BE2C (cell line): ENCODE results near the gene CAMTA1.

Experiments
- DNase-seq: peaks from one replicate; pipeline ENCODE4 v3.0.0-alpha.2; 2020
- H3K27me3 ChIP-seq: fragments of 250-450 bp; sonication (Bioruptor Pico); 2 replicates; pipeline ENCODE4 v1.5.1; 2020; ENCODE audit warnings: mild to moderate bottlenecking
- H3K36me3 ChIP-seq: fragments of 250-450 bp; sonication (Bioruptor Pico); 2 replicates; pipeline ENCODE4 v1.5.1; 2020; ENCODE audit warnings: mild to moderate bottlenecking
- H3K4me1 ChIP-seq: fragments of 250-450 bp; sonication (Bioruptor Pico); 2 replicates; pipeline ENCODE4 v1.5.1; 2020
- H3K4me3 ChIP-seq: 2 replicates; pipeline ENCODE4 v1.5.1; 2011; ENCODE audit warnings: low read depth, low read length
- H3K9me3 ChIP-seq: fragments of 250-450 bp; sonication (Bioruptor Pico); 2 replicates; pipeline ENCODE4 v1.5.1; 2020
- CTCF ChIP-seq: IDR thresholded peaks from 2 replicates; pipeline ENCODE4 v1.5.1; 2012; ENCODE audit warnings: mild to moderate bottlenecking, low read depth, low read length

The CAMTA1 gene

GRCh38 chr1:7534061-7534825, 749.0 kb downstream of the CAMTA1 start:
- TF ChIP-seq CTCF = no peak
- H3K4me1 ChIP-seq = peaks cover 30% of the 10 kb centered on the region
- no peaks in the 10 kb centered on the region for H3K9me3 ChIP-seq
- H3K4me3 ChIP-seq = no peak overlapping the region
- H3K27me3 ChIP-seq = no peaks in the 10 kb centered on the region
- peak; percentile 41 for DNase-seq
- no peaks in the 10 kb centered on the region for H3K36me3 ChIP-seq

GRCh38 chr1:7535016-7535415, 749.8 kb downstream of the CAMTA1 start:
- no peak for TF ChIP-seq CTCF
- no peaks in the 10 kb centered on the region for H3K36me3 ChIP-seq
- DNase-seq = no peak
- H3K27me3 ChIP-seq = no peaks in the 10 kb centered on the region
- H3K4me1 ChIP-seq = peaks cover 31% of the 10 kb centered on the region
- H3K4me3 ChIP-seq = no peak overlapping the region
- H3K9me3 ChIP-seq = no peaks in the 10 kb centered on the region

- H3K4me3 ChIP-seq = no peak overlapping the region
- H3K36me3 ChIP-seq = no peaks in the 10 kb centered on the region
- no peaks in the 10 kb centered on the region for H3K9me3 ChIP-seq
- TF ChIP-seq CTCF = no peak
- H3K27me3 ChIP-seq = no peaks in the 10 kb centered on the region
- peaks cover 31% of the 10 kb centered on the region for H3K4me1 ChIP-seq
- no peak for DNase-seq
Measured at GRCh38 chr1:7535934-7536878, 751.0 kb downstream of the CAMTA1 start.

- Histone ChIP-seq H3K36me3 (no peaks in the 10 kb centered on the region), H3K4me1 (peaks cover 31% of the 10 kb centered on the region), H3K27me3 (no peaks in the 10 kb centered on the region), H3K4me3 (no peak overlapping the region), H3K9me3 (no peaks in the 10 kb centered on the region)
- no peak for TF ChIP-seq CTCF
- DNase-seq = peak; percentile 61
Measured at GRCh38 chr1:7536891-7537591, 751.8 kb downstream of the CAMTA1 start.

GRCh38 chr1:7538033-7538432, 752.8 kb downstream of the CAMTA1 start:
- DNase-seq = peak; percentile 59
- Histone ChIP-seq H3K9me3 (no peaks in the 10 kb centered on the region), H3K4me1 (peaks cover 31% of the 10 kb centered on the region), H3K4me3 (no peak overlapping the region), H3K27me3 (no peaks in the 10 kb centered on the region), H3K36me3 (no peaks in the 10 kb centered on the region)
- TF ChIP-seq CTCF = no peak
